ENCODE data around the gene SRPRB. TPM values are rescaled to one million over a fixed set of nuclear protein-coding genes. Genes with fewer than 3 reads are reported as not detected.

SRPRB gene
- total and polyA plus RNA-seq, 9 donors, result 6.2 to 59.7 (median 35.1) TPM

DNA sequence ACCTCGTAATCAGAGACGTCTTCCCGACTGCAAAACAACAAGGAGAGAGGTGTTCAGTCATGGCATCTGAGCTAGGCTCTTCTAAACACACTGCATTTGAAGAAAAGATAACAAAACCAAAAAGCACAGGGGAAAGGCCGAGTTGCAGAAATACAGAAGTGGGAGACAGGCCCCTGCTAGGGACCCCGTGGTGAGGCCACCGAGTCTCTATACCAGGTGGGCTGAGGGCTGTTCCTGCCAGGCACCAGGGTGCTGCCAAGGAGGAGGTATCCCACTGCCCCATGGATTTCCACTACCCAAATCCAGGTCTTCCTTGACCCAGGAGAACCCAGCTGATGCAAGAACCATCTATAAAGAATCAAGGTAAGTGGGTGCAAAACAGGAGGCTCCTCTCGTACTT, 59.0 kb downstream of the SRPRB start:
- peaks cover 4% of the 10 kb centered on the region for H3K4me1 ChIP-seq (ENCODE audit: insufficient read depth)
- intact Hi-C loops (cut with DNase I), result no loop called here
- H3K36me3 ChIP-seq, result no peaks in the 10 kb centered on the region
- H3K9me3 ChIP-seq, result no peaks in the 10 kb centered on the region
- DNase-seq, result no peak
- 79 to 96% (median 85%) methylated on average over 7 of the region's 7 CpGs for WGBS, 3 donors
- H3K27me3 ChIP-seq, result no peaks in the 10 kb centered on the region
- no peak overlapping the region for H3K4me3 ChIP-seq
- H3K27ac ChIP-seq, result no peak overlapping the region
- TF ChIP-seq EP300 (IDR thresholded peaks at IDR 0.05), result no peak
- no peak for TF ChIP-seq POLR2A (IDR thresholded peaks at IDR 0.05)
- TF ChIP-seq, protein P1, sequence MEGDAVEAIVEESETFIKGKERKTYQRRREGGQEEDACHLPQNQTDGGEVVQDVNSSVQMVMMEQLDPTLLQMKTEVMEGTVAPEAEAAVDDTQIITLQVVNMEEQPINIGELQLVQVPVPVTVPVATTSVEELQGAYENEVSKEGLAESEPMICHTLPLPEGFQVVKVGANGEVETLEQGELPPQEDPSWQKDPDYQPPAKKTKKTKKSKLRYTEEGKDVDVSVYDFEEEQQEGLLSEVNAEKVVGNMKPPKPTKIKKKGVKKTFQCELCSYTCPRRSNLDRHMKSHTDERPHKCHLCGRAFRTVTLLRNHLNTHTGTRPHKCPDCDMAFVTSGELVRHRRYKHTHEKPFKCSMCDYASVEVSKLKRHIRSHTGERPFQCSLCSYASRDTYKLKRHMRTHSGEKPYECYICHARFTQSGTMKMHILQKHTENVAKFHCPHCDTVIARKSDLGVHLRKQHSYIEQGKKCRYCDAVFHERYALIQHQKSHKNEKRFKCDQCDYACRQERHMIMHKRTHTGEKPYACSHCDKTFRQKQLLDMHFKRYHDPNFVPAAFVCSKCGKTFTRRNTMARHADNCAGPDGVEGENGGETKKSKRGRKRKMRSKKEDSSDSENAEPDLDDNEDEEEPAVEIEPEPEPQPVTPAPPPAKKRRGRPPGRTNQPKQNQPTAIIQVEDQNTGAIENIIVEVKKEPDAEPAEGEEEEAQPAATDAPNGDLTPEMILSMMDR (IDR thresholded peaks at IDR 0.05), result no peak

DNA sequence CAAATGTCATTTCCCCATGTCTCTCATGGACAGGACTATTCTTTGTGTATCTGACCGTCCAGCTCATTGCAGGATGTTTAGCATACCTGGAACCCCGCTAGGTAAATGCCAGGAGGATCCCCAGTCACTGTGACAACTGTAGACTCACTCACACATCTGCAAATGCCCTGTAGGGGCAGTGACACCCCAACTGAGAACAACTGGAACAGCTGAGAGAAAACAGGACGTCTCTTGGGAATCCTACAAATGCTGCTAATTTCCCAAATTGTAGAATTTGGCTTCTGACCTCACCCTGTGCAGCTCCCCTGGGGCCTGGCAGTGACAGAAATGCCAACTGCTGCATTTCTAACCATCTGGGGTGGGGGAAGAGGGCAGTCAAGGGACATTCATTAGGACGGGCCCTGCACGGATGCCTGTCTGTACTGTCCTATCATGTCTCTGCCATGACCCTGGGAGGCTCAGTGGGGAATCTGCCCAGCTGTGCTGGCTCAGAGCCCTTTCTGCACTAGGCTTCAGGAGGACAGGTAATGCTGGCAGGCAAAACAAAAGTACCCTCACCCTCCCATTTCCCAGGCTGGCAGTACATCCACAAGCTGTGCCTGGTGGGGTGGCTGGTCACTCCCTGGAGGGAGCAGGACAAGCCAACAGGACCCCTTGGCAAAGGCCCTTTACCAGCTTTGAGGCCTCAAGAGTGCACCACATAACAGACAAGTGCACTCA, 59.7 kb downstream of the SRPRB start:
- intact Hi-C loops (cut with DNase I), result no loop called here
- H3K4me3 ChIP-seq, result no peak overlapping the region
- no peak for DNase-seq
- TF ChIP-seq EP300 (IDR thresholded peaks at IDR 0.05), result no peak
- H3K27me3 ChIP-seq, result no peaks in the 10 kb centered on the region
- H3K9me3 ChIP-seq, result no peaks in the 10 kb centered on the region
- no peak overlapping the region for H3K27ac ChIP-seq
- no peaks in the 10 kb centered on the region for H3K36me3 ChIP-seq
- H3K4me1 ChIP-seq (ENCODE audit: insufficient read depth), result peaks cover 4% of the 10 kb centered on the region
- WGBS, 3 donors, result 84 to 90% (median 87%) methylated on average over 5 of the region's 5 CpGs

DNA sequence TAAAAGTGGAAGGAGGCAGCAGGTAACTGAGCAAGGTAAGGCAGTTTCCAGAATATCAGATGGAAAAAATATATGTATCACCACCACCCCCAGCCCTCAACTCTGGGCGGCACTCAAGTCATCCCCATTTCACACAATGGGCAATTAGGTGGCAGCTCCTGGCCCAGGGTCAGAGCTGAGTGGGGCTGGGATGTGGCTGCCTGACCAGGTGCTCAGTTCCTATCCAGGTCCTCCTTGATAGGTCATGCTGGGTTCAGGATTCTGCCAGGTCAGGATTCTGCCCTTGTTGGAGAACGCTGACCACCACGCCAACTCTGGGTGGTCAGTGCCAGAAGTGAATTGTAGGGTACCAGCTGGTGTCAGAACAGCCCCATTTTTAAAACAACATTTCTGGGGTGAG, 60.5 kb downstream of the SRPRB start:
- no peaks in the 10 kb centered on the region for H3K27me3 ChIP-seq
- intact Hi-C loops (cut with DNase I), result no loop called here
- H3K4me3 ChIP-seq, result no peak overlapping the region
- H3K9me3 ChIP-seq, result no peaks in the 10 kb centered on the region
- DNase-seq, result no peak
- 90 to 100% (median 94%) methylated on average over 3 of the region's 3 CpGs for WGBS, 3 donors
- peaks cover 4% of the 10 kb centered on the region for H3K4me1 ChIP-seq (ENCODE audit: insufficient read depth)
- TF ChIP-seq, protein P1 (IDR thresholded peaks at IDR 0.05), result no peak
- no peak for TF ChIP-seq EP300 (IDR thresholded peaks at IDR 0.05)
- TF ChIP-seq POLR2A (IDR thresholded peaks at IDR 0.05), result no peak
- no peak overlapping the region for H3K27ac ChIP-seq
- no peaks in the 10 kb centered on the region for H3K36me3 ChIP-seq

DNA sequence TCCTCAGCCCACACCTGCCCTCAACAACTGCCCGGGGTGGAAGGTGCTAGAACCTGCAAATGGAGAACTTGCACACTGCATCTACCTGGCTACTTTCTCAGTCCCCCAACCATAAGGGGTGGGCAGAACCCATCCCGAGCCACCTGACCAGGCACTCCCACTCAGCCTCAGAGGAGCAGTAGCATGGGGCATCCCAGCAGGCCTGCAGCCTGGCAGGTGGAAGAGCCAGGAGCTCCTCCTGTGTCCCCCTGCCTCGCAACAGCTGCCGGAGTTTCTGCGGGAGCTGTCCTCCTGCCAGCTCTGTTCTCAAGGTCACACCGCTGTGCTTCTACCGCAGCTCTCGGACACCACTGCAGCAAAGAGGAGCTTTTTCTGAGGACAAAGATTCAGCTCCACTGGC, 62.6 kb downstream of the SRPRB start:
- intact Hi-C loops (cut with DNase I), result no loop called here
- 11 to 36% (median 22%) methylated on average over 8 of the region's 8 CpGs for WGBS, 3 donors

More for the DNA sequence above, 62.6 kb downstream of the SRPRB start:
- no peaks in the 10 kb centered on the region for H3K9me3 ChIP-seq
- H3K36me3 ChIP-seq, result no peaks in the 10 kb centered on the region
- peaks cover 4% of the 10 kb centered on the region for H3K4me1 ChIP-seq (ENCODE audit: insufficient read depth)
- H3K27ac ChIP-seq, result peak overlapping the region in 1 of 2 donors; percentile 8
- no peaks in the 10 kb centered on the region for H3K27me3 ChIP-seq
- DNase-seq, result peak in 4 of 5 donors; percentile 17 to 51 (median 34)
- TF ChIP-seq EP300 (IDR thresholded peaks at IDR 0.05) (no peak), POLR2A (IDR thresholded peaks at IDR 0.05) (no peak)
- TF ChIP-seq, protein P1 (IDR thresholded peaks at IDR 0.05), result no peak
- H3K4me3 ChIP-seq, result no peak overlapping the region
